IMR-90 (cell line): ENCODE results near the gene PCIF1.

Source experiments
- BHLHE40 ChIP-seq: fragments of 150-350 bp; IDR thresholded peaks from 2 replicates; pipeline ENCODE4 v1.6.1; 2016; ENCODE audit warnings: mild to moderate bottlenecking, low read depth, low read length
- CEBPB ChIP-seq: IDR thresholded peaks from 2 replicates; pipeline ENCODE4 v1.6.1; 2012; ENCODE audit warnings: low read depth, low read length, improper control_type of control experiment
- CHD1 ChIP-seq: IDR thresholded peaks from 2 replicates; pipeline ENCODE4 v1.6.1; 2012; ENCODE audit warnings: low read depth, low read length, improper control_type of control experiment
- MAFK ChIP-seq: IDR thresholded peaks from 2 replicates; pipeline ENCODE4 v1.6.1; 2012; ENCODE audit warnings: low read depth, low read length, improper control_type of control experiment
- MAZ ChIP-seq: IDR thresholded peaks from 2 replicates; pipeline ENCODE4 v1.6.1; 2012; ENCODE audit warnings: low read depth, mild to moderate bottlenecking, low read length, improper control_type of control experiment, moderate library complexity, borderline replicate concordance
- NFE2L2 ChIP-seq: fragments of 150-350 bp; IDR thresholded peaks from 2 replicates; pipeline ENCODE4 v1.6.1; 2016; ENCODE audit warnings: low read depth, mild to moderate bottlenecking, low read length
- POLR2A ChIP-seq: IDR thresholded peaks from 2 replicates; pipeline ENCODE4 v1.6.1; 2012; ENCODE audit warnings: mild to moderate bottlenecking, low read depth, low read length
- RAD21 ChIP-seq: IDR thresholded peaks from 2 replicates; pipeline ENCODE4 v1.6.1; 2012; ENCODE audit warnings: low read length, improper control_type of control experiment
- RFX5 ChIP-seq: IDR thresholded peaks from 2 replicates; pipeline ENCODE4 v1.8.0; 2012; ENCODE audit warnings: low read depth, mild to moderate bottlenecking, low read length, moderate library complexity
- SMC3 ChIP-seq: fragments of 150-350 bp; IDR thresholded peaks from 2 replicates; pipeline ENCODE4 v1.6.1; 2016; ENCODE audit warnings: low read depth, mild to moderate bottlenecking, antibody characterized with exemption, low read length, moderate library complexity
- TF ChIP-seq, protein P1 (sequence below): conservative IDR thresholded peaks from 2 replicates; pipeline ENCODE4 v1.5.1; 2012; ENCODE audit warnings: mild to moderate bottlenecking, low read depth, low read length, improper control_type of control experiment
- TF ChIP-seq, protein P2 (sequence below): fragments of 150-350 bp; IDR thresholded peaks from 2 replicates; pipeline ENCODE4 v1.6.1; 2017; ENCODE audit warnings: mild to moderate bottlenecking, antibody characterized with exemption, low read length, low read depth

DNA sequence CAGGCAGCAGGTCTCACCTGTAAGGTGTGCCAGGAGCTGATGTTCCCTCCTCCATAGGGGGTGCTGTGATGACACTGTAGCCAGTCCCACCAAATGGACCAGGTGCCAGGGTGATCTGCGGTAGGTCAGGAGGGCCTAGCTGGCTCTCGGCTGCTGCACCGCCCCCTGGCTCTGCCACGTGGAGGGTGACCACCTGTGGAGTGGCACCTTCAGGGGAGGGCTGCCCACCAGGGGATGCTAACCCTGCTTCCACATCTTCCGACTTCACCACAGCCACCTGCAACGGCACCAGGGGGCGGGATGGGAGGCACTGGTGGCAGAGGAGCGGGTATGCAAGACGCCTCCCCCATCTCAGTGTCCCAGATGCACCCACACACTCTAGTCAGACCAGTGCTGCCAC is 19.2 kb downstream of the PCIF1 start:
- TF ChIP-seq, protein P1, sequence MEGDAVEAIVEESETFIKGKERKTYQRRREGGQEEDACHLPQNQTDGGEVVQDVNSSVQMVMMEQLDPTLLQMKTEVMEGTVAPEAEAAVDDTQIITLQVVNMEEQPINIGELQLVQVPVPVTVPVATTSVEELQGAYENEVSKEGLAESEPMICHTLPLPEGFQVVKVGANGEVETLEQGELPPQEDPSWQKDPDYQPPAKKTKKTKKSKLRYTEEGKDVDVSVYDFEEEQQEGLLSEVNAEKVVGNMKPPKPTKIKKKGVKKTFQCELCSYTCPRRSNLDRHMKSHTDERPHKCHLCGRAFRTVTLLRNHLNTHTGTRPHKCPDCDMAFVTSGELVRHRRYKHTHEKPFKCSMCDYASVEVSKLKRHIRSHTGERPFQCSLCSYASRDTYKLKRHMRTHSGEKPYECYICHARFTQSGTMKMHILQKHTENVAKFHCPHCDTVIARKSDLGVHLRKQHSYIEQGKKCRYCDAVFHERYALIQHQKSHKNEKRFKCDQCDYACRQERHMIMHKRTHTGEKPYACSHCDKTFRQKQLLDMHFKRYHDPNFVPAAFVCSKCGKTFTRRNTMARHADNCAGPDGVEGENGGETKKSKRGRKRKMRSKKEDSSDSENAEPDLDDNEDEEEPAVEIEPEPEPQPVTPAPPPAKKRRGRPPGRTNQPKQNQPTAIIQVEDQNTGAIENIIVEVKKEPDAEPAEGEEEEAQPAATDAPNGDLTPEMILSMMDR: no peak
- TF ChIP-seq POLR2A: no peak
- TF ChIP-seq, protein P2, sequence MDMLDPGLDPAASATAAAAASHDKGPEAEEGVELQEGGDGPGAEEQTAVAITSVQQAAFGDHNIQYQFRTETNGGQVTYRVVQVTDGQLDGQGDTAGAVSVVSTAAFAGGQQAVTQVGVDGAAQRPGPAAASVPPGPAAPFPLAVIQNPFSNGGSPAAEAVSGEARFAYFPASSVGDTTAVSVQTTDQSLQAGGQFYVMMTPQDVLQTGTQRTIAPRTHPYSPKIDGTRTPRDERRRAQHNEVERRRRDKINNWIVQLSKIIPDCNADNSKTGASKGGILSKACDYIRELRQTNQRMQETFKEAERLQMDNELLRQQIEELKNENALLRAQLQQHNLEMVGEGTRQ: no peak
- no peak for TF ChIP-seq RFX5
- TF ChIP-seq MAFK: no peak
- no peak for TF ChIP-seq RAD21
- no peak for TF ChIP-seq BHLHE40
- TF ChIP-seq SMC3: no peak
- TF ChIP-seq CHD1: no peak
- TF ChIP-seq CEBPB: no peak
- no peak for TF ChIP-seq NFE2L2
- TF ChIP-seq MAZ: no peak
